Measurements from ENCODE around the gene CMPK2. TPM values are rescaled to one million over a fixed set of nuclear protein-coding genes. Genes with fewer than 3 reads are reported as not detected.
A peak's percentile ranks its signal among the peaks of the same experiment; 100 is the strongest.

Gene CMPK2
- total and polyA plus RNA-seq, 4 donors: 2.4 to 7.4 (median 4.5) TPM

DNA sequence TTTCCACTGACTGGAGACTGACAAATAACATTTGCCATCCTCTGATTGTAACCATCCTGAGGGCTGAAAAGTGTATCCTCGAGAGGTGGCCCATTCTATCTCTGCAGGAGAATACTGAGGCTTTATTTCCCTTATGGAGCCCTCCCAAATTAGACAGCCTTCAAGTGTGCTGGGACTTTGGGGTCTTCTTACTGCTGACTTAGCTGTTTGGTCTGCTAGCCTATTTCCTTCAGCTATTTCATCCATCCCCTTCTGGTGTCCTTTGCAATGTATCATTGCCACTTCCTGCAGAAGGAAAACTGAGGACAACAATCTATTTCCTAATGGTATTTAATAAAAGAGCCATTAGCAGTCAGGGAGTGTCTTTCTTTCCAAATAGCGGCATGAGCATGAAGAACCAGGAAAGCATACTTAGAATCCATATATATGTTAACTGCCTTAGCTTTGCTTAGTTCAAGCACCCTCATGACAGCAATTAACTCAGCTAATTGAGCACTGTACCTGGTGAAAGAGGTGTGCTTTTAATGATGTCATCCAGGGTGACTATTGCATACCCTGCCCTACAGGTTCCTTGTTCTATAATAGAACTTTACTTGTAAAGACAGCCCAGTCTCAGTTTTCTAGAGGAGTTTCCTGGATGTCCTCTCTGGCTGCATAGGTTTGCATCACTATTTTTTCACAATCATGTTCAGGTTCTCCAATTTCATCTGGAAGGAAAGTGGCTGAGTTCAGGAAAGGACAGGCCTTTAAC is 24.0 kb downstream of the CMPK2 start:
- intact Hi-C loops (cut with DNase I): no loop called here
- H3K9me3 ChIP-seq (ENCODE audit: control insufficient read depth, low read length): peaks cover 16% of the 10 kb centered on the region
- ATAC-seq (ENCODE audit: low FRiP score) (no peak), DNase-seq (no peak)
- H3K27ac ChIP-seq (ENCODE audit: low read depth in 1 of 2, low read length in 2 of 2): no peak overlapping the region
- H3K4me3 ChIP-seq (ENCODE audit: low read length in 2 of 2): no peak overlapping the region
- no peaks in the 10 kb centered on the region for H3K27me3 ChIP-seq (ENCODE audit: control insufficient read depth in 1 of 2, insufficient read depth in 2 of 2, low read length in 1 of 2)
- no peaks in the 10 kb centered on the region for H3K4me1 ChIP-seq (ENCODE audit: control insufficient read depth in 1 of 2, insufficient read depth in 2 of 2, low read length in 2 of 2)
- no peaks in the 10 kb centered on the region for H3K36me3 ChIP-seq (ENCODE audit: control insufficient read depth in 1 of 2, insufficient read depth in 2 of 2, low read length in 1 of 2)
- whole genome bisulfite sequencing, 2 donors: 81 to 83% methylated on average over 2 of the region's 2 CpGs

DNA sequence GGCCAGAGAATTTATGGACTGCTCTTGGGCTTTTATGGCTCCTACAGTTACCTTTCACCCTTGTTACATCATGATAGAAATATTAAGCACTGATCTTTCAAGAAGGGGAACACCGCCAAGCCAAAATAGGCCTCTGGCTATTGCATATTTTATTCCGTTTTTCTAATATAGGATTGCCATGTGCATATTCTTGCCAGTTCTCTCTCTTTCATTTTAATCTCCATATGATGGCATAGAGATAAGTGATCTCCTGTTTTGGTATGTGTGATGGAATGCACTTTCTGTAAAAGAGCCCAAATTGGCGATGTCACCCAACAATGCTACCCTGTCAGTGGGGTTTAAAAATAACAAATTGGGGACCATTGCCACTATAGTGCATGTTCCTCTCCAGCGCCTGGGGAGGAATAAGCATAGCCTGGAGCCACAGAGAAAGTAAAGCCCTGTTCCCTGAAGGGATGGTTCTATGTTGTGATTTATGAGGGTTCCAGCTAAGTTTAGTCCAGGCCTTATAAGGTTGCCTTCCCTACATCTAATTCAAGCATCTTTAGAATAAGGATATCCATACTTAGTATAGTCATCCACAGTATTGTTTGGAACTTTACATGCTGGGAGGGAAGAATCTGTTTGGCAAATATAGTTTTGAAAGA is 26.9 kb downstream of the CMPK2 start:
- Histone ChIP-seq H3K9me3 (ENCODE audit: control insufficient read depth, low read length) (peaks cover 9% of the 10 kb centered on the region), H3K27ac (ENCODE audit: low read depth in 1 of 2, low read length in 2 of 2) (no peak overlapping the region), H3K36me3 (ENCODE audit: control insufficient read depth in 1 of 2, insufficient read depth in 2 of 2, low read length in 1 of 2) (no peaks in the 10 kb centered on the region), H3K4me1 (ENCODE audit: control insufficient read depth in 1 of 2, insufficient read depth in 2 of 2, low read length in 2 of 2) (no peaks in the 10 kb centered on the region), H3K27me3 (ENCODE audit: control insufficient read depth in 1 of 2, insufficient read depth in 2 of 2, low read length in 1 of 2) (no peaks in the 10 kb centered on the region), H3K4me3 (ENCODE audit: low read length in 2 of 2) (no peak overlapping the region)
- intact Hi-C loops (cut with DNase I): no loop called here
- WGBS, 2 donors: 71 to 72% methylated on average over 4 of the region's 4 CpGs
- DNase-seq (no peak), ATAC-seq (ENCODE audit: low FRiP score) (no peak)

DNA sequence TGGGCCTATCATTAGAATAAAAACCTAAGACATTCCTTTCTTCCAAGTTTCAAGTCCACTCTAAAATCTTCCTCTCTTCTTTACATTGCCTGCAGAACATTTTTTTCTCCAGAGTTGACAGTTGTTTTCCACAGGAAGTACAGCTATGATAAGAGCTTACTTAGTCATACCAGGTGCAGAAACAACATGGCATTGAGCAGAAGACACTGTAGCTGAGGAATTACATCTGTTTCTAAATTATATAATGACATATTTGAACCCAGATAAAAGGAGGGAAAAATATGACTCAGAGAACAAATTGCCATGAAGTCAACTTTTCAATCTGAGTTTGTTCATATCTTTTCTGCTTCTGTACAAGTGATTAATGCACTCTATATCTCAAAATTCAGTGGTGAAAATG is 30.2 kb downstream of the CMPK2 start:
- Histone ChIP-seq H3K9me3 (ENCODE audit: control insufficient read depth, low read length) (peaks cover 2% of the 10 kb centered on the region), H3K27me3 (ENCODE audit: control insufficient read depth in 1 of 2, insufficient read depth in 2 of 2, low read length in 1 of 2) (no peaks in the 10 kb centered on the region), H3K27ac (ENCODE audit: low read depth in 1 of 2, low read length in 2 of 2) (no peak overlapping the region), H3K4me3 (ENCODE audit: low read length in 2 of 2) (no peak overlapping the region), H3K4me1 (ENCODE audit: control insufficient read depth in 1 of 2, insufficient read depth in 2 of 2, low read length in 2 of 2) (no peaks in the 10 kb centered on the region), H3K36me3 (ENCODE audit: control insufficient read depth in 1 of 2, insufficient read depth in 2 of 2, low read length in 1 of 2) (peaks cover 0 to 2% of the 10 kb centered on the region in 2 donors)
- ATAC-seq (ENCODE audit: low FRiP score) (no peak), DNase-seq (no peak)
- intact Hi-C loops (cut with DNase I): no loop called here

DNA sequence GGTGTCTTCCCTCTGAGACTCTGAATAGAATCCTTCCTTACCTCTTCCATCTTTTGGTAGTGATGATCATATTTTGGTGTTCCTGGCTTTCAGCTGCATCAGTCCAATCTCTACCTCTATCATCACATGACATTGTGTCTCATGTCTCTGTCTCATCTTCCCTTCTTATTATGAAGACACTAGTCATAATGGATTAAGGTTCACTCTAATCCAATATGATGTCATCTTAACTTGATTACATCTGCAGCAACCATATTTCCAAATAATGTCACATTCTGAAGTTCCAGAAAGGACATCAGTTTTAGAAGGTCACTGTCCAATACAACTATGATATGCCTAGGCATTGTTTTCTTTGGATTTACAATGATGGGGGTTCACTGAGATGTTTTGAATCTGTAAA is 31.5 kb downstream of the CMPK2 start:
- ATAC-seq (ENCODE audit: low FRiP score): no peak
- Histone ChIP-seq H3K4me3 (ENCODE audit: low read length in 2 of 2) (no peak overlapping the region), H3K4me1 (ENCODE audit: control insufficient read depth in 1 of 2, insufficient read depth in 2 of 2, low read length in 2 of 2) (no peaks in the 10 kb centered on the region), H3K9me3 (ENCODE audit: control insufficient read depth, low read length) (peaks cover 2% of the 10 kb centered on the region), H3K27ac (ENCODE audit: low read depth in 1 of 2, low read length in 2 of 2) (no peak overlapping the region), H3K27me3 (ENCODE audit: control insufficient read depth in 1 of 2, insufficient read depth in 2 of 2, low read length in 1 of 2) (no peaks in the 10 kb centered on the region), H3K36me3 (ENCODE audit: control insufficient read depth in 1 of 2, insufficient read depth in 2 of 2, low read length in 1 of 2) (peaks cover 0 to 2% of the 10 kb centered on the region in 2 donors)
- intact Hi-C loops (cut with DNase I): no loop called here
- no peak for DNase-seq

DNA sequence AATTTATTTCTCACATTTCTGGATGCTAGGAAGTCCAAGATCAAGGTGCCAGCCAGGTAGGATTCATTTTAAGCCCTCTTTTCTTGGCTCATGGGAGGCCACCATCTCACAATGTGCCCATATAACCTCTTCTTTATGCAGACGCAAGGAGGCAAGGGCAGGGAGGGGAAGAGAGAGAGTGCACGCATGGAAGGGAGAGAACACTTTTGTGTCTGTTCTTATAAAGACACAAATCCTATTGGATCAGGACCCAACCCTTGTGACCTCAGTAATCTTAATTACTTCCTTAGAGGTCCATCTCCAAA is 32.5 kb downstream of the CMPK2 start:
- H3K27me3 ChIP-seq (ENCODE audit: control insufficient read depth in 1 of 2, insufficient read depth in 2 of 2, low read length in 1 of 2): no peaks in the 10 kb centered on the region
- no peak for ATAC-seq (ENCODE audit: low FRiP score)
- H3K27ac ChIP-seq (ENCODE audit: low read depth in 1 of 2, low read length in 2 of 2): no peak overlapping the region
- DNase-seq: no peak
- peaks cover 2% of the 10 kb centered on the region for H3K9me3 ChIP-seq (ENCODE audit: control insufficient read depth, low read length)
- 92 to 97% methylated on average over 2 of the region's 2 CpGs for WGBS, 2 donors
- peaks cover 0 to 2% of the 10 kb centered on the region in 2 donors for H3K36me3 ChIP-seq (ENCODE audit: control insufficient read depth in 1 of 2, insufficient read depth in 2 of 2, low read length in 1 of 2)
- H3K4me3 ChIP-seq (ENCODE audit: low read length in 2 of 2): no peak overlapping the region
- no peaks in the 10 kb centered on the region for H3K4me1 ChIP-seq (ENCODE audit: control insufficient read depth in 1 of 2, insufficient read depth in 2 of 2, low read length in 2 of 2)
- intact Hi-C loops (cut with DNase I): no loop called here

DNA sequence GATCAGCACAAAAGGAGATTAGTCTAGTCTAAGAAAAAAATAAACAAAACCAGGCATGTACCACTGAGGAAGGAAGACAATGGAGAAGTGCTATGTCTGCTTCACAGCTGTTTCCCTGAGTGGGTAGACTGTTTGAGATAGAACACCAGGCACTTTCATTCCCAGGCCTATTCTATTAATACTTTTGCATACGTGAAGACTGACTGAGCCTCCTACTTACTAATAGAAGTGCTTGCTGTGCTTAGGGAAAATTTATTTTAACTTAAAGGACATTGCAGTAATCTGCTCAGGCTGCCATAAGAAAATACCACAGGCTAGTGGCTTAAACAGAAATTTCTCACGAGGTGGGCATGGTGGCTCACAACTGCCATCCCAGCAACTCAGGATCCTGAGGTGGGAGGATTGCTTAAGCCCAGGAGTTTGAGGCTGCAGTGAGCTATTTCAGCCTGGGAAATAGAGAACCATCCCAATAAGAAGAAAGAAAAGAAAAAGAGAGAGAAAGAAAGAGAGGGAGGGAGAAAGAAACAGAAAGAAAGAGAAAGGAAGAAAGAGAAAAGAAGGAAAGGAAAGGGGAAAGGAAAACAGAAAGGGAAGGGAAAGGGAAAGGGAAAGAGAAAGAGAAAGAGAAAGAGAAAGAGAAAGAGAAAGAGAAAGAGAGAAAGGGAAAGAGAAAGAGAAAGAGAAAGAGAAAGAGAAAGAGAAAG is 33.0 kb downstream of the CMPK2 start:
- intact Hi-C loops (cut with DNase I): no loop called here
- H3K27me3 ChIP-seq (ENCODE audit: control insufficient read depth in 1 of 2, insufficient read depth in 2 of 2, low read length in 1 of 2): no peaks in the 10 kb centered on the region
- WGBS, 2 donors: 42% methylated on average over 2 of the region's 2 CpGs
- no peaks in the 10 kb centered on the region for H3K4me1 ChIP-seq (ENCODE audit: control insufficient read depth in 1 of 2, insufficient read depth in 2 of 2, low read length in 2 of 2)
- ATAC-seq (ENCODE audit: low FRiP score): no peak
- DNase-seq: no peak
- no peak overlapping the region for H3K27ac ChIP-seq (ENCODE audit: low read depth in 1 of 2, low read length in 2 of 2)
- peaks cover 0 to 2% of the 10 kb centered on the region in 2 donors for H3K36me3 ChIP-seq (ENCODE audit: control insufficient read depth in 1 of 2, insufficient read depth in 2 of 2, low read length in 1 of 2)
- H3K4me3 ChIP-seq (ENCODE audit: low read length in 2 of 2): no peak overlapping the region
- peaks cover 2% of the 10 kb centered on the region for H3K9me3 ChIP-seq (ENCODE audit: control insufficient read depth, low read length)

DNA sequence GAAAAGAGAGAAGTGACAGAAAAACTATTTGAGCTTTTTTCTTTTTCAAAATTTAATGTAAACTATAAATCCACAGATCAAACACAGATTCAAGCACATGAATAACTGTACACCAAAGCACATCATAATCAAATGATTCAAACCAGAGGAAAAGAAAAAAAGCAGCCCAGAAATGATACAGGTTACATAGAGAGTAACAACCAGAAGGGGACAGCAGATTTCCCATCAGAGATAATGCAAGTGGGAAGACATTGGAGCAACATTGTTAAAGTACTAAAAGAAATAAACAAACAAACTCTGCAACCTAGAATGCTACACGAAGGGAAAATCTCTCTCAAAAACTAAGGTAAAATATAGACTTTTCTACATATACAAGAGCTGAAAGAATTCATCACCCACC is 34.5 kb downstream of the CMPK2 start:
- Histone ChIP-seq H3K27me3 (ENCODE audit: control insufficient read depth in 1 of 2, insufficient read depth in 2 of 2, low read length in 1 of 2) (no peaks in the 10 kb centered on the region), H3K27ac (ENCODE audit: low read depth in 1 of 2, low read length in 2 of 2) (no peak overlapping the region), H3K36me3 (ENCODE audit: control insufficient read depth in 1 of 2, insufficient read depth in 2 of 2, low read length in 1 of 2) (peaks cover 0 to 2% of the 10 kb centered on the region in 2 donors), H3K4me1 (ENCODE audit: control insufficient read depth in 1 of 2, insufficient read depth in 2 of 2, low read length in 2 of 2) (no peaks in the 10 kb centered on the region), H3K9me3 (ENCODE audit: control insufficient read depth, low read length) (peaks cover 2% of the 10 kb centered on the region), H3K4me3 (ENCODE audit: low read length in 2 of 2) (no peak overlapping the region)
- DNase-seq: no peak
- no peak for ATAC-seq (ENCODE audit: low FRiP score)
- intact Hi-C loops (cut with DNase I): no loop called here
- WGBS, 2 donors: 64 to 68% methylated on average over 1 of the region's 1 CpG

DNA sequence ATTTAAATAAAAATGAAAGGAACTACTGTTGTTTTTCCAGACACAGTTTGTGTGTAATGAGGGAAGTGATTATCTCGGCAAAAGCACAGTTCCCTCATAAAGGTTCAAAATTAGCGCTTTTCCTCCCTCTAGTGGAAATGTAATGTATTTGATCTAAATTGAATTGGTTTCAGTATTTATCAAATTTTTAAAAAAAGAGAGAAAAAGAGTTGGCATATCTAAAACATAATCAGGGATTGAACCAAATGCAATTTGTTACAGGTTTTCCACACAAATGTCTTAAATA is 37.5 kb downstream of the CMPK2 start:
- intact Hi-C loops (cut with DNase I): no loop called here
- Histone ChIP-seq H3K9me3 (ENCODE audit: control insufficient read depth, low read length) (peaks cover 2% of the 10 kb centered on the region), H3K4me1 (ENCODE audit: control insufficient read depth in 1 of 2, insufficient read depth in 2 of 2, low read length in 2 of 2) (no peaks in the 10 kb centered on the region), H3K36me3 (ENCODE audit: control insufficient read depth in 1 of 2, insufficient read depth in 2 of 2, low read length in 1 of 2) (peaks cover 0 to 2% of the 10 kb centered on the region in 2 donors), H3K27me3 (ENCODE audit: control insufficient read depth in 1 of 2, insufficient read depth in 2 of 2, low read length in 1 of 2) (no peaks in the 10 kb centered on the region), H3K27ac (ENCODE audit: low read depth in 1 of 2, low read length in 2 of 2) (no peak overlapping the region), H3K4me3 (ENCODE audit: low read length in 2 of 2) (no peak overlapping the region)
- peak; percentile 73 for ATAC-seq (ENCODE audit: low FRiP score)
- DNase-seq: no peak
- WGBS, 2 donors: 12 to 18% methylated on average over 2 of the region's 2 CpGs
